ENCODE data around the gene OR10A6. TPM values are rescaled to one million over a fixed set of nuclear protein-coding genes. Genes with fewer than 3 reads are reported as not detected.

Gene OR10A6
- total and polyA plus RNA-seq, 9 of the 15 experiments (the other 6 are each of a cell fraction or from before 2014, with no cell fraction given), result not detected

GRCh38 chr11:7977232-7977917 lies 46.3 kb upstream of the OR10A6 start (continued):
- TF ChIP-seq ZBTB12 (CRISPR knock-in tag; IDR thresholded peaks at IDR 0.05), result no peak
- peak; percentile 99 for TF ChIP-seq ZKSCAN8 (CRISPR knock-in tag; IDR thresholded peaks at IDR 0.05)
- TF ChIP-seq ATF4 (CRISPR knock-in tag; IDR thresholded peaks at IDR 0.05), result peak; percentile 94
- no peak for TF ChIP-seq SETDB1 (IDR thresholded peaks at IDR 0.05; ENCODE audit: low read length)
- TF ChIP-seq ZNF398 (CRISPR knock-in tag; IDR thresholded peaks at IDR 0.05), result no peak
- no peak for TF ChIP-seq NR2C1 (IDR thresholded peaks at IDR 0.05)
- TF ChIP-seq NR2C1 (tag; IDR thresholded peaks at IDR 0.05), result no peak
- TF ChIP-seq TBL1XR1 (IDR thresholded peaks at IDR 0.05; ENCODE audit: low read length in 2 of 2), result no peak
- no peak for TF ChIP-seq PBX2 (CRISPR knock-in tag; IDR thresholded peaks at IDR 0.05; ENCODE audit: low read depth)
- TF ChIP-seq PBX2 (tag; conservative IDR thresholded peaks at IDR 0.05; ENCODE audit: low read depth), result no peak
- TF ChIP-seq CCNT2 (IDR thresholded peaks at IDR 0.05; ENCODE audit: borderline replicate concordance, extremely low read depth, insufficient read length, low read depth, low read length), result no peak
- TF ChIP-seq ZNF518B (CRISPR knock-in tag; IDR thresholded peaks at IDR 0.05), result 0 out of 2 replicates have a peak, but pooled peaks have one; percentile 13
- TF ChIP-seq EP400 (IDR thresholded peaks at IDR 0.05), result peak; percentile 48
- TF ChIP-seq ZNF134 (CRISPR knock-in tag; conservative IDR thresholded peaks at IDR 0.05), result no peak
- peak; percentile 72 for TF ChIP-seq SMAD4 (CRISPR knock-in tag; conservative IDR thresholded peaks at IDR 0.05)
- TF ChIP-seq FOXJ2 (tag; IDR thresholded peaks at IDR 0.05), result peak; percentile 40; the same call in 1 of the 2 replicates
- TF ChIP-seq ZNF224 (CRISPR knock-in tag; IDR thresholded peaks at IDR 0.05), result no peak
- no peak for TF ChIP-seq ZNF316 (IDR thresholded peaks at IDR 0.05)
- TF ChIP-seq CBFA2T2 (conservative IDR thresholded peaks at IDR 0.05), result peak; percentile 59; the same call in 1 of the 2 replicates

Data from K562 (cell line).